WI38 (cell line): ENCODE results near the gene DAAM2.

Experiments
- H3K4me3 ChIP-seq: 2 replicates; pipeline ENCODE4 v1.5.1; 2011; ENCODE audit warnings: low read depth, mild to moderate bottlenecking, control low read depth, low read length
- TF ChIP-seq, protein P1 (sequence below): IDR thresholded peaks from 2 replicates; pipeline ENCODE4 v1.5.1; 2012; ENCODE audit warnings: low read depth, mild to moderate bottlenecking, control low read depth, low read length

Gene DAAM2

DNA sequence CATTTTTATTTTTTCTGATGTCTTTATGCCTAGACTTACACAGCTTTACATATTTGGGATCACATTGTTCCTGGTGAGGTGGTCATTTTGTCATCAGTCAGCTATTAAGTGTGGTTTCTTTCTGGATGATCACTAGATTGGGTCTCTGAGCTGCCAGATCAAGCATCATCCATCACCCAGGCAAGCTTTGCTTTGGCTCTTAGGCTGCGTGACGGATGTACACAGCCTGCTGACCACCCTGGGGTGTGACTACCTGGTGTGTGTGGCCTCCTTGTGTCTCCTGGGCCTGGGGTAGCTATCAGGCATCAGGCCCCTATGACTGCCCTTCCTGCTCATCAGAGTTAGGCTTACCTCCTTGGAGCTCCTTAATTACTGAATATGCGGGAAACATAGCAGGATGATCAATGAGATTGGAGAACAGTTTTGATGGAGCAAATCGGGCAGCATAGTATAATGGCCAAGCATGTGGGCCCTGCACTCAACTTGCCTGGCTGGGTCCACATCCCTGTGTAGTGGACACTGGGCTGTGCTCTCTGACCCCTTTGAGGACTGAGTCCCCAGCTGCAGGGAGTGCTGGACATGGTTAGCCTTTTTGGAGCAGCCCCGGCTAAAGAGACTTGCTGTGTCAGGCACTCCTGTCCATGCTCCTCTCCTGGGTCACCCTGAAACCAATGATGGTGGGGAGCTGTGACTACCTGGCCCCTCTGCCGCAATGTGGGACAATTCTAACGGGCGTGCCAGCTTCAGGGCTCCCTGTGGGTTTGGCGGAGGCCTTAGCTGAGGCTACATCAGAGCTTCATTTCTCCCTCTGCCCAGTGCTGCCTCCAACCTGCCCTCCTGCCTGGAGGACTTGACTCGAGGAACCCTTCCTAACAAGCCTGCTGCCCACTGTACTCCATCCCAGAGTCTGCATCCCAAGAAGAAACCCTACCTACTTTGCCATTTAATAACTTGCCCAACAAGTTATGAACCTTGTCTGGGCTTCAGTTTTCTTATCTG lies 8.2 kb downstream of the DAAM2 start:
- TF ChIP-seq, protein P1, sequence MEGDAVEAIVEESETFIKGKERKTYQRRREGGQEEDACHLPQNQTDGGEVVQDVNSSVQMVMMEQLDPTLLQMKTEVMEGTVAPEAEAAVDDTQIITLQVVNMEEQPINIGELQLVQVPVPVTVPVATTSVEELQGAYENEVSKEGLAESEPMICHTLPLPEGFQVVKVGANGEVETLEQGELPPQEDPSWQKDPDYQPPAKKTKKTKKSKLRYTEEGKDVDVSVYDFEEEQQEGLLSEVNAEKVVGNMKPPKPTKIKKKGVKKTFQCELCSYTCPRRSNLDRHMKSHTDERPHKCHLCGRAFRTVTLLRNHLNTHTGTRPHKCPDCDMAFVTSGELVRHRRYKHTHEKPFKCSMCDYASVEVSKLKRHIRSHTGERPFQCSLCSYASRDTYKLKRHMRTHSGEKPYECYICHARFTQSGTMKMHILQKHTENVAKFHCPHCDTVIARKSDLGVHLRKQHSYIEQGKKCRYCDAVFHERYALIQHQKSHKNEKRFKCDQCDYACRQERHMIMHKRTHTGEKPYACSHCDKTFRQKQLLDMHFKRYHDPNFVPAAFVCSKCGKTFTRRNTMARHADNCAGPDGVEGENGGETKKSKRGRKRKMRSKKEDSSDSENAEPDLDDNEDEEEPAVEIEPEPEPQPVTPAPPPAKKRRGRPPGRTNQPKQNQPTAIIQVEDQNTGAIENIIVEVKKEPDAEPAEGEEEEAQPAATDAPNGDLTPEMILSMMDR, result no peak
- H3K4me3 ChIP-seq, result no peak overlapping the region

GRCh38 chr6:39801456-39802251 lies 9.5 kb downstream of the DAAM2 start:
- TF ChIP-seq, protein P1, result no peak
- no peak overlapping the region for H3K4me3 ChIP-seq

DNA sequence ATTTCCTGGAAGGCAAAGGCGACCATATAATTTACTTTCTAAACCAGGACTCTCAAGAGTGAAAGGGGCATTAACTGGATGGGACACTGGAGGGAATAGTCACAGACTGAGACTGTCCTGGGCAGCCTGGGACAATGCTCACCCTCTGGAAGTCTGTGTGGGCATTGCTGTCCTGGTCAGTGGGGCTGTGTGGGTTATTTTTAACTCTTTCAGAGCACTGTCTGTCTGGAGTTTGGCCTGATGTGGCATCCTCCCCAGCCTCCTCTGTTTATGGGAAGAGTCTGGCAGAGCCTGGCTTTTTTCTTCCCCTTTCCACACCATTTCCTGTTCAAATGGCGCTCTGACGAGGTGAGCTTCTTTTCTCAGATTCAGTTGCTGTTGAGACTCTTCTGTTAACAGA lies 11.7 kb downstream of the DAAM2 start:
- H3K4me3 ChIP-seq, result no peak overlapping the region
- TF ChIP-seq, protein P1, result no peak

DNA sequence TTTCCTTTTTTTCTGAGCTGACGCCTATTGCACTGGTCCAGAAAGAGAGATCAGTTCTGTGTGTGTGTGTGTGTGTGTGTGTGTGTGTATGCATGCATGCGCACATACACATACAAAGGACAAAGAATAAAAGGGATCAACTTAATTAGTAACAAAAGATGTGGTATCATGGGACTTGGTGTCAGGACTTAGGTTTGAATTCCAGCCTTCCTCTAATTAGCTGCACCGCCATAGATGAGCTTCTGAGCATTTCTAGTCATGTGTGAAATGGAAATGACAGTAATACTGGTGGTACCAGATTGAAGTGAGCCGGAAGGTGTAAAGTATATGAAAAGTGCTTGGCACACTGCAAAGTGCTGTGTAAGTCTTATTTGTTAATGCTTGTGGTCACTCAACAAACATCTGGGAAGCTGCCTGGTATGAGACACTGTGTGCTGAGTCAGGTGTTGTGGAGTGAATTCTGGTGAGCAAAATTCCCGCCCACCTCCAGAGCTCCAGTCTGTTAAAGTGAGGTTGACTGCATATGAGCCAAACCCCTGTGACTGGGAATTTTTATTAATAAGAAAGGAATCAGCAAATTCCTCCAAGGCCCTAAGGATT lies 12.4 kb downstream of the DAAM2 start:
- TF ChIP-seq, protein P1, result no peak
- H3K4me3 ChIP-seq, result no peak overlapping the region

GRCh38 chr6:39806278-39806677 lies 14.1 kb downstream of the DAAM2 start:
- H3K4me3 ChIP-seq, result no peak overlapping the region
- TF ChIP-seq, protein P1, result no peak

DNA sequence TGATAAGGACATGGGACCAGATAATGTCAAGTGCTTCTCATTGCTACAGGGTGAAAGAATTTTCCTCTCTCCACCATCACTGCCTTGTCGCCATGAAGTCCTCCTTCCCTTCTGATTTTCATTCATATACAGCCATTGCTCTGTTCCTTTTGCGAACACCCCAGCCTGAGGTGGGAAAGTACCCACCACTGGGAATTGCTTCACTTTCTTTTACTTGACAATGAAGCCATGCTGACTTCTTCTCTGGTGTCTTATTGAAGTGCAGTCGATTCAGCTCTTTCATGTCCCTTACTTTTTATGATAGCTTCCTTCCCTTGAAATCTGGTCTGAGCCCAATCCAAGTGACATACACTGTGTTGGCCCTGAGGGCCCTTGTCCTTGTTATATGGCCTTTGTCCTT lies 16.2 kb downstream of the DAAM2 start:
- TF ChIP-seq, protein P1, result no peak
- H3K4me3 ChIP-seq, result no peak overlapping the region
